H9 (cell line): ENCODE measurements around the gene ELAVL4. TPM values are rescaled to one million over a fixed set of nuclear protein-coding genes. Genes with fewer than 3 reads are reported as not detected.

Experiments
- DNase-seq: peaks from one replicate; pipeline ENCODE4 v3.0.0-alpha.2; 2017
- H2AFZ ChIP-seq: one replicate; pipeline ENCODE4 v1.6.1; 2013; ENCODE audit warnings: mild to moderate bottlenecking, low read length, control low read depth, moderate library complexity
- H2AK5ac ChIP-seq: 2 replicates; pipeline ENCODE4 v1.6.1; 2013; ENCODE audit warnings: low read length, control low read depth, mixed read lengths; ENCODE audit not compliant: insufficient read length
- H2BK120ac ChIP-seq: one replicate; pipeline ENCODE4 v1.6.1; 2013; ENCODE audit warnings: low read depth, mild to moderate bottlenecking, low read length, control low read depth, inconsistent platforms; ENCODE audit not compliant: poor library complexity, severe bottlenecking
- H2BK12ac ChIP-seq: 2 replicates; pipeline ENCODE4 v1.6.1; 2013; ENCODE audit warnings: low read length, control low read depth, mixed read lengths, low read depth; ENCODE audit not compliant: insufficient read length
- H2BK15ac ChIP-seq: 2 replicates; pipeline ENCODE4 v1.6.1; 2013; ENCODE audit warnings: low read depth, low read length, control low read depth
- H2BK20ac ChIP-seq: one replicate; pipeline ENCODE4 v1.6.1; 2013; ENCODE audit warnings: low read depth, mild to moderate bottlenecking, low read length, control low read depth, inconsistent platforms; ENCODE audit not compliant: poor library complexity, severe bottlenecking
- H2BK5ac ChIP-seq: 2 replicates; pipeline ENCODE4 v1.6.1; 2013; ENCODE audit warnings: low read length, control low read depth, mixed read lengths; ENCODE audit not compliant: insufficient read length
- H3K14ac ChIP-seq: 2 replicates; pipeline ENCODE4 v1.6.1; 2013; ENCODE audit warnings: low read length, control low read depth; ENCODE audit not compliant: insufficient read depth
- H3K18ac ChIP-seq: 2 replicates; pipeline ENCODE4 v1.6.1; 2013; ENCODE audit warnings: low read depth, mild to moderate bottlenecking, mixed read lengths, low read length, control low read depth; ENCODE audit not compliant: insufficient read length
- H3K23ac ChIP-seq: 2 replicates; pipeline ENCODE4 v1.6.1; 2013; ENCODE audit warnings: low read length, control low read depth, mixed read lengths, low read depth; ENCODE audit not compliant: insufficient read length
- H3K23me2 ChIP-seq: 2 replicates; pipeline ENCODE4 v1.6.1; 2013; ENCODE audit warnings: low read depth, mild to moderate bottlenecking, mixed read lengths, low read length, control low read depth; ENCODE audit not compliant: insufficient read length, poor library complexity, severe bottlenecking
- H3K27ac ChIP-seq: 2 replicates; pipeline ENCODE4 v1.5.1; 2013; ENCODE audit warnings: low read length, control low read depth, mixed read lengths, low read depth; ENCODE audit not compliant: insufficient read length
- H3K27me3 ChIP-seq: 2 replicates; pipeline ENCODE4 v1.6.1; 2013; ENCODE audit warnings: low read length, control low read depth, inconsistent platforms; ENCODE audit not compliant: insufficient read depth
- H3K4ac ChIP-seq: 2 replicates; pipeline ENCODE4 v1.6.1; 2013; ENCODE audit warnings: low read depth, mild to moderate bottlenecking, control low read depth, inconsistent platforms, low read length, moderate library complexity
- H3K4me1 ChIP-seq: 2 replicates; pipeline ENCODE4 v1.6.1; 2013; ENCODE audit warnings: low read length, control low read depth, inconsistent platforms; ENCODE audit not compliant: insufficient read depth
- H3K4me2 ChIP-seq: 2 replicates; pipeline ENCODE4 v1.6.1; 2013; ENCODE audit warnings: low read length, control low read depth, mixed read lengths; ENCODE audit not compliant: insufficient read length, insufficient read depth
- H3K56ac ChIP-seq: 2 replicates; pipeline ENCODE4 v1.6.1; 2013; ENCODE audit warnings: low read depth, mild to moderate bottlenecking, mixed read lengths, low read length, control low read depth; ENCODE audit not compliant: insufficient read length
- H3K79me1 ChIP-seq: 2 replicates; pipeline ENCODE4 v1.6.1; 2013; ENCODE audit warnings: low read depth, mild to moderate bottlenecking, moderate library complexity, low read length, control low read depth, inconsistent platforms; ENCODE audit not compliant: insufficient read depth, poor library complexity, severe bottlenecking
- H3K79me2 ChIP-seq: 2 replicates; pipeline ENCODE4 v1.6.1; 2013; ENCODE audit warnings: low read length, control low read depth, inconsistent platforms; ENCODE audit not compliant: insufficient read depth
- H3K9ac ChIP-seq: 2 replicates; pipeline ENCODE4 v1.6.1; 2013; ENCODE audit warnings: low read length, control low read depth, mixed read lengths; ENCODE audit not compliant: insufficient read length; ENCODE audit errors: extremely low read depth
- H3K9me3 ChIP-seq: one replicate; pipeline ENCODE4 v1.6.1; 2013; ENCODE audit warnings: low read depth, low read length, inconsistent platforms; ENCODE audit not compliant: control insufficient read depth
- H3T11ph ChIP-seq: one replicate; pipeline ENCODE4 v1.6.1; 2013; ENCODE audit warnings: mild to moderate bottlenecking, low read length, control low read depth, inconsistent platforms
- H4K20me1 ChIP-seq: one replicate; pipeline ENCODE4 v1.6.1; 2013; ENCODE audit not compliant: control insufficient read depth, insufficient read length, insufficient read depth
- H4K5ac ChIP-seq: 2 replicates; pipeline ENCODE4 v1.6.1; 2013; ENCODE audit warnings: low read depth, mild to moderate bottlenecking, mixed read lengths, low read length, control low read depth; ENCODE audit not compliant: insufficient read length
- H4K8ac ChIP-seq: replicated peaks from 2 replicates; pipeline ENCODE4 v1.6.1; 2013; ENCODE audit warnings: low read length, control low read depth, mixed read lengths, low read depth; ENCODE audit not compliant: insufficient read length
- H4K91ac ChIP-seq: 2 replicates; pipeline ENCODE4 v1.6.1; 2013; ENCODE audit warnings: low read depth, mild to moderate bottlenecking, moderate library complexity, mixed read lengths, low read length, control low read depth; ENCODE audit not compliant: insufficient read length
- H3K27ac Mint-ChIP-seq, 3 experiments: 2 replicates in 2 of 3; 3 replicates in 1 of 3; pipeline ENCODE4 v1.8.0; 2020 to 2021; ENCODE audit warnings: mixed read lengths in 3 of 3, mild to moderate bottlenecking in 1 of 3, moderate library complexity in 1 of 3
- H3K27me3 Mint-ChIP-seq: 2 replicates; pipeline ENCODE4 v1.8.0; 2021; ENCODE audit warnings: low read depth, mild to moderate bottlenecking, moderate library complexity, mixed read lengths
- H3K36me3 Mint-ChIP-seq, 3 experiments: 2 replicates in 2 of 3; 3 replicates in 1 of 3; pipeline ENCODE4 v1.8.0; 2020 to 2021; ENCODE audit warnings: low read depth in 3 of 3, mixed read lengths in 3 of 3; ENCODE audit not compliant: insufficient read depth in 1 of 3
- H3K4me1 Mint-ChIP-seq, 2 experiments: 2 replicates each; pipeline ENCODE4 v1.8.0; 2020; ENCODE audit warnings: mixed read lengths in 2 of 2
- H3K4me3 Mint-ChIP-seq, 2 experiments: 2 replicates in 1 of 2; 3 replicates in 1 of 2; pipeline ENCODE4 v1.8.0; 2020 to 2021; ENCODE audit warnings: mild to moderate bottlenecking in 2 of 2, mixed read lengths in 2 of 2, moderate library complexity in 1 of 2
- H3K9me3 Mint-ChIP-seq, 2 experiments: 2 replicates in 1 of 2; 3 replicates in 1 of 2; pipeline ENCODE4 v1.8.0; 2020; ENCODE audit warnings: mild to moderate bottlenecking in 2 of 2, mixed read lengths in 2 of 2, moderate library complexity in 1 of 2
- WGBS: extraction: QIAGEN DNeasy Blood & Tissue Kit; methylation state at CpG from one replicate; pipeline ENCODE4 v1.1.7; 2013; ENCODE audit warnings: missing lambda C conversion rate, low lambda C conversion rate, mixed read lengths; ENCODE audit not compliant: insufficient read length; ENCODE audit errors: extremely low coverage; 5-methylcytosine and 5-hydroxymethylcytosine counted together
- total RNA-seq: library from RNA; stranded (reverse); gene quantifications from 2 replicates; pipeline ENCODE4 v1.2.1, GENCODE V29; 2021
- TF ChIP-seq, protein P1 (sequence below): fragments of 200-600 bp; sonication (generic); conservative IDR thresholded peaks from 3 replicates; pipeline ENCODE4 v1.8.0; 2021; ENCODE audit warnings: antibody characterized with exemption, mild to moderate bottlenecking

Gene ELAVL4
- total RNA-seq, 1 experiment from 2014 or later, result not detected

DNA sequence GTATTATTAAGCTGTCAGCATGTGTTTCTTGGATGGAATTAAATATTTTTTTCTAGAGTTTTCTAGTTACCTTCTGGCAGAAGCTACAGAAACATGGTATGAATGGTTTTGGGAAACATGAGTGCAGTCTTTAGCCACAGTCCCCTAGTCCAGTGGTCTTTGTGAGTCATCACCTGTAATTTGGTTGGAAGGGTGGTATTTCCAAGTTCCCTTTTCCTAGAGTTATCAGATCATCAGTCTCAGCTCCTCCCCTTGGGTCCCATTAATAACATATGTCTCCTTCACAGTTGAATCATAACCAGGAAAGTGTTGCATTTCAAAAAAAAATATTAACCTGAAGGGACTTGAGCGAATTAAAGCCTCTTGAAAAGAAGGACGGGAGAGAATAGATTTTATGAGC is 27.0 kb downstream of the ELAVL4 start:
- Mint-ChIP-seq H3K36me3 (peaks cover 0 to 13% (median 0%) of the 10 kb centered on the region in 3 experiments; a peak in 3 of 7 replicates), H3K27ac (no peak overlapping the region), H3K27me3 (no peaks in the 10 kb centered on the region; the same call in 1 of the 2 replicates), H3K4me1 (no peaks in the 10 kb centered on the region), H3K9me3 (peaks cover 0 to 69% of the 10 kb centered on the region in 2 experiments; a peak in 2 of 5 replicates), H3K4me3 (no peak overlapping the region)
- DNase-seq, result no peak
- Histone ChIP-seq H4K91ac (no peak overlapping the region), H2BK12ac (no peak overlapping the region), H4K20me1 (no peaks in the 10 kb centered on the region), H3K23ac (no peak overlapping the region), H4K5ac (no peak overlapping the region), H3T11ph (no peak overlapping the region), H3K79me1 (no peaks in the 10 kb centered on the region), H3K4me2 (no peak overlapping the region), H3K9me3 (no peaks in the 10 kb centered on the region), H3K4me1 (peaks cover 3% of the 10 kb centered on the region; the same call in 1 of the 2 replicates), H3K9ac (no peak overlapping the region), H2BK120ac (no peak overlapping the region), H2AFZ (no peak overlapping the region), H3K27me3 (no peaks in the 10 kb centered on the region), H2BK5ac (no peak overlapping the region), H3K27ac (no peak overlapping the region), H2BK15ac (no peak overlapping the region), H2AK5ac (no peak overlapping the region), H3K56ac (no peak overlapping the region), H3K18ac (no peak overlapping the region), H4K8ac (no peak overlapping the region), H3K14ac (no peak overlapping the region), H3K4ac (no peak overlapping the region), H3K79me2 (no peaks in the 10 kb centered on the region), H2BK20ac (no peak overlapping the region), H3K23me2 (no peaks in the 10 kb centered on the region)
- no CpG with 5 or more reads among the region's 2 CpGs for WGBS
- TF ChIP-seq, protein P1, sequence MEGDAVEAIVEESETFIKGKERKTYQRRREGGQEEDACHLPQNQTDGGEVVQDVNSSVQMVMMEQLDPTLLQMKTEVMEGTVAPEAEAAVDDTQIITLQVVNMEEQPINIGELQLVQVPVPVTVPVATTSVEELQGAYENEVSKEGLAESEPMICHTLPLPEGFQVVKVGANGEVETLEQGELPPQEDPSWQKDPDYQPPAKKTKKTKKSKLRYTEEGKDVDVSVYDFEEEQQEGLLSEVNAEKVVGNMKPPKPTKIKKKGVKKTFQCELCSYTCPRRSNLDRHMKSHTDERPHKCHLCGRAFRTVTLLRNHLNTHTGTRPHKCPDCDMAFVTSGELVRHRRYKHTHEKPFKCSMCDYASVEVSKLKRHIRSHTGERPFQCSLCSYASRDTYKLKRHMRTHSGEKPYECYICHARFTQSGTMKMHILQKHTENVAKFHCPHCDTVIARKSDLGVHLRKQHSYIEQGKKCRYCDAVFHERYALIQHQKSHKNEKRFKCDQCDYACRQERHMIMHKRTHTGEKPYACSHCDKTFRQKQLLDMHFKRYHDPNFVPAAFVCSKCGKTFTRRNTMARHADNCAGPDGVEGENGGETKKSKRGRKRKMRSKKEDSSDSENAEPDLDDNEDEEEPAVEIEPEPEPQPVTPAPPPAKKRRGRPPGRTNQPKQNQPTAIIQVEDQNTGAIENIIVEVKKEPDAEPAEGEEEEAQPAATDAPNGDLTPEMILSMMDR, result no peak
